IPS-15b (cell line): ENCODE data around the gene KCTD1.

Experiments used
- H3K27me3 ChIP-seq: one replicate; pipeline ENCODE4 v1.6.1; 2013; ENCODE audit warnings: low read length; ENCODE audit not compliant: control insufficient read depth, insufficient read depth
- H3K36me3 ChIP-seq: one replicate; pipeline ENCODE4 v1.6.1; 2013; ENCODE audit warnings: low read length; ENCODE audit not compliant: control insufficient read depth, insufficient read depth
- H3K4me1 ChIP-seq: one replicate; pipeline ENCODE4 v1.6.1; 2013; ENCODE audit warnings: mild to moderate bottlenecking, low read length; ENCODE audit not compliant: control insufficient read depth, insufficient read depth
- H3K4me3 ChIP-seq: one replicate; pipeline ENCODE4 v1.5.1; 2013; ENCODE audit warnings: low read depth, low read length
- H3K9ac ChIP-seq: one replicate; pipeline ENCODE4 v1.6.1; 2013; ENCODE audit warnings: low read depth, mild to moderate bottlenecking, low read length
- H3K9me3 ChIP-seq: one replicate; pipeline ENCODE4 v1.6.1; 2013; ENCODE audit warnings: mild to moderate bottlenecking, low read length; ENCODE audit not compliant: control insufficient read depth, insufficient read depth

The KCTD1 gene

GRCh38 chr18:26460449-26461091 is 87.8 kb downstream of the KCTD1 start:
- Histone ChIP-seq H3K36me3 (no peaks in the 10 kb centered on the region), H3K9me3 (no peaks in the 10 kb centered on the region), H3K27me3 (peaks cover 11% of the 10 kb centered on the region), H3K4me1 (peaks cover 9% of the 10 kb centered on the region), H3K4me3 (no peak overlapping the region), H3K9ac (no peak overlapping the region)

GRCh38 chr18:26459884-26460283 is 88.5 kb downstream of the KCTD1 start:
- peaks cover 9% of the 10 kb centered on the region for H3K4me1 ChIP-seq
- H3K27me3 ChIP-seq: peaks cover 11% of the 10 kb centered on the region
- no peaks in the 10 kb centered on the region for H3K36me3 ChIP-seq
- no peak overlapping the region for H3K4me3 ChIP-seq
- H3K9ac ChIP-seq: no peak overlapping the region
- no peaks in the 10 kb centered on the region for H3K9me3 ChIP-seq

- H3K9ac ChIP-seq: no peak overlapping the region
- no peak overlapping the region for H3K4me3 ChIP-seq
- no peaks in the 10 kb centered on the region for H3K36me3 ChIP-seq
- no peaks in the 10 kb centered on the region for H3K9me3 ChIP-seq
- peaks cover 9% of the 10 kb centered on the region for H3K4me1 ChIP-seq
- H3K27me3 ChIP-seq: peaks cover 11% of the 10 kb centered on the region
These were observed 89.0 kb downstream of the KCTD1 start for GRCh38 chr18:26459340-26459739.

- Histone ChIP-seq H3K36me3 (no peaks in the 10 kb centered on the region), H3K4me1 (peaks cover 9% of the 10 kb centered on the region), H3K9me3 (no peaks in the 10 kb centered on the region), H3K4me3 (no peak overlapping the region), H3K9ac (no peak overlapping the region), H3K27me3 (peaks cover 11% of the 10 kb centered on the region)
These were observed 89.7 kb downstream of the KCTD1 start for GRCh38 chr18:26458526-26459232.

GRCh38 chr18:26457611-26458353 is 90.6 kb downstream of the KCTD1 start:
- no peak overlapping the region for H3K4me3 ChIP-seq
- H3K9ac ChIP-seq: no peak overlapping the region
- peaks cover 9% of the 10 kb centered on the region for H3K4me1 ChIP-seq
- no peaks in the 10 kb centered on the region for H3K9me3 ChIP-seq
- H3K36me3 ChIP-seq: no peaks in the 10 kb centered on the region
- peaks cover 11% of the 10 kb centered on the region for H3K27me3 ChIP-seq

- H3K27me3 ChIP-seq: peaks cover 11% of the 10 kb centered on the region
- H3K9me3 ChIP-seq: no peaks in the 10 kb centered on the region
- no peak overlapping the region for H3K4me3 ChIP-seq
- no peak overlapping the region for H3K9ac ChIP-seq
- peaks cover 9% of the 10 kb centered on the region for H3K4me1 ChIP-seq
- H3K36me3 ChIP-seq: no peaks in the 10 kb centered on the region
These were observed 91.2 kb downstream of the KCTD1 start for GRCh38 chr18:26457195-26457594.

GRCh38 chr18:26456070-26456491 is 92.3 kb downstream of the KCTD1 start:
- no peaks in the 10 kb centered on the region for H3K9me3 ChIP-seq
- H3K36me3 ChIP-seq: no peaks in the 10 kb centered on the region
- peaks cover 11% of the 10 kb centered on the region for H3K27me3 ChIP-seq
- peaks cover 9% of the 10 kb centered on the region for H3K4me1 ChIP-seq
- no peak overlapping the region for H3K9ac ChIP-seq
- H3K4me3 ChIP-seq: no peak overlapping the region

- Histone ChIP-seq H3K4me1 (peaks cover 9% of the 10 kb centered on the region), H3K36me3 (no peaks in the 10 kb centered on the region), H3K9me3 (no peaks in the 10 kb centered on the region), H3K4me3 (no peak overlapping the region), H3K9ac (no peak overlapping the region), H3K27me3 (peaks cover 11% of the 10 kb centered on the region)
These were observed 92.7 kb downstream of the KCTD1 start for GRCh38 chr18:26455639-26456038.

- Histone ChIP-seq H3K4me3 (no peak overlapping the region), H3K36me3 (no peaks in the 10 kb centered on the region), H3K9me3 (no peaks in the 10 kb centered on the region), H3K9ac (no peak overlapping the region), H3K27me3 (peaks cover 11% of the 10 kb centered on the region), H3K4me1 (peaks cover 9% of the 10 kb centered on the region)
These were observed 93.7 kb downstream of the KCTD1 start for GRCh38 chr18:26454616-26455015.

- no peak overlapping the region for H3K4me3 ChIP-seq
- no peaks in the 10 kb centered on the region for H3K9me3 ChIP-seq
- H3K36me3 ChIP-seq: no peaks in the 10 kb centered on the region
- H3K9ac ChIP-seq: no peak overlapping the region
- peaks cover 10% of the 10 kb centered on the region for H3K4me1 ChIP-seq
- H3K27me3 ChIP-seq: peaks cover 11% of the 10 kb centered on the region
These were observed 94.2 kb downstream of the KCTD1 start for GRCh38 chr18:26454192-26454591.

GRCh38 chr18:26453386-26453901 is 94.9 kb downstream of the KCTD1 start:
- Histone ChIP-seq H3K4me1 (peaks cover 16% of the 10 kb centered on the region), H3K36me3 (no peaks in the 10 kb centered on the region), H3K9ac (no peak overlapping the region), H3K4me3 (no peak overlapping the region), H3K9me3 (no peaks in the 10 kb centered on the region), H3K27me3 (peaks cover 4% of the 10 kb centered on the region)
